Measurements from ENCODE around the gene PSMD7.

DNA sequence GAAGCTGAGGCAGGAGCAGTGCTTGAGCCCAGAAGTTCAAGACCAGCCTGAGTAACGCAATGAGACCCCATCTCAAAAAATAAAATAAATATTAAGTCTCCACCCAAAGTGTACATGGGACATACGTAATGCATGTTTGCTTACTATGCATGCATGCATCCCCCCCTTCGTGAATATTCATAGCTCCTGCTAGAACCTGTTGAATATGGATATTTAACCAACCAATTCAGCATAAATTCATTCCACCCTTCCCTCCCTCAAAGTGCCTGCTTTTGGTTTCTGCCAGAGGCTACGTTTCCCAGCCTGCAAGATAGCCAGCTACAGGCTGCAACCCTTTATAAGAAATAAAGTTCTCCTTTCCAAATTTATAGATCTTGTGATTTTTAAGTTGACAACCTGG is 12.9 kb upstream of the PSMD7 start:
- TF ChIP-seq, protein P1, sequence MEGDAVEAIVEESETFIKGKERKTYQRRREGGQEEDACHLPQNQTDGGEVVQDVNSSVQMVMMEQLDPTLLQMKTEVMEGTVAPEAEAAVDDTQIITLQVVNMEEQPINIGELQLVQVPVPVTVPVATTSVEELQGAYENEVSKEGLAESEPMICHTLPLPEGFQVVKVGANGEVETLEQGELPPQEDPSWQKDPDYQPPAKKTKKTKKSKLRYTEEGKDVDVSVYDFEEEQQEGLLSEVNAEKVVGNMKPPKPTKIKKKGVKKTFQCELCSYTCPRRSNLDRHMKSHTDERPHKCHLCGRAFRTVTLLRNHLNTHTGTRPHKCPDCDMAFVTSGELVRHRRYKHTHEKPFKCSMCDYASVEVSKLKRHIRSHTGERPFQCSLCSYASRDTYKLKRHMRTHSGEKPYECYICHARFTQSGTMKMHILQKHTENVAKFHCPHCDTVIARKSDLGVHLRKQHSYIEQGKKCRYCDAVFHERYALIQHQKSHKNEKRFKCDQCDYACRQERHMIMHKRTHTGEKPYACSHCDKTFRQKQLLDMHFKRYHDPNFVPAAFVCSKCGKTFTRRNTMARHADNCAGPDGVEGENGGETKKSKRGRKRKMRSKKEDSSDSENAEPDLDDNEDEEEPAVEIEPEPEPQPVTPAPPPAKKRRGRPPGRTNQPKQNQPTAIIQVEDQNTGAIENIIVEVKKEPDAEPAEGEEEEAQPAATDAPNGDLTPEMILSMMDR (IDR thresholded peaks at IDR 0.05; ENCODE audit: poor library complexity, severe bottlenecking) = no peak
- TF ChIP-seq RAD21 (conservative IDR thresholded peaks at IDR 0.05) (no peak), EP300 (conservative IDR thresholded peaks at IDR 0.05; ENCODE audit: poor library complexity, severe bottlenecking) (no peak), REST (IDR thresholded peaks at IDR 0.05; ENCODE audit: borderline replicate concordance) (no peak), POLR2AphosphoS5 (IDR thresholded peaks at IDR 0.05) (no peak)

Measured in neural cell (in vitro differentiated cells).